IMR-90 (cell line): ENCODE measurements around the gene ZNF211. TPM values are rescaled to one million over a fixed set of nuclear protein-coding genes. Genes with fewer than 3 reads are reported as not detected.

ENCODE experiments used
- ATAC-seq: fragments of 200-7000 bp; cut with Tn5 transposase; 2 replicates; pipeline ENCODE4 v1.9.1; 2020; ENCODE audit warnings: low read depth, mild to moderate bottlenecking, moderate library complexity
- BruUV-seq: library from RNA; stranded (reverse); fragments of 400-500 nt; replicated peaks from 2 replicates; lab custom pipeline; 2021; lab: Mats Ljungman, UMichigan
- CTCF ChIA-PET: fragments of 300-600 bp; formaldehyde crosslinking; extraction: SDS; loops from one replicate; lab custom pipeline; 2021; ENCODE audit warnings: antibody characterized with exemption; lab: Yijun Ruan, JAX
- POLR2A ChIA-PET: fragments of 300-600 bp; sonication (Branson Sonifier 250); formaldehyde crosslinking; loops from one replicate; lab custom pipeline; 2022; ENCODE audit warnings: antibody characterized with exemption; ENCODE audit not compliant: unreplicated experiment; lab: Charles Lee
- DNase-seq: peaks from one replicate; pipeline ENCODE4 v3.0.0; 2013
- H2AFZ ChIP-seq: replicated peaks from 2 replicates; pipeline ENCODE3; 2013; ENCODE audit warnings: low read length, mild to moderate bottlenecking; ENCODE audit not compliant: poor library complexity
- H2AK5ac ChIP-seq: 2 replicates; pipeline ENCODE4 v1.6.1; 2013; ENCODE audit warnings: low read depth, low read length, inconsistent platforms
- H2AK9ac ChIP-seq: replicated peaks from 2 replicates; pipeline ENCODE3; 2013; ENCODE audit warnings: mild to moderate bottlenecking, low read depth, low read length, moderate library complexity; ENCODE audit not compliant: poor library complexity
- H2BK120ac ChIP-seq: 2 replicates; pipeline ENCODE4 v1.6.1; 2013; ENCODE audit warnings: low read depth, low read length, inconsistent platforms
- H2BK15ac ChIP-seq: 3 replicates; pipeline ENCODE4 v1.6.1; 2013; ENCODE audit warnings: low read depth, low read length, inconsistent platforms
- H2BK20ac ChIP-seq: 2 replicates; pipeline ENCODE4 v1.6.1; 2013; ENCODE audit warnings: low read depth, mild to moderate bottlenecking, inconsistent platforms, low read length, moderate library complexity
- H2BK5ac ChIP-seq: 2 replicates; pipeline ENCODE4 v1.6.1; 2013; ENCODE audit warnings: mild to moderate bottlenecking, low read depth, low read length, inconsistent platforms; ENCODE audit not compliant: poor library complexity, severe bottlenecking
- H3K14ac ChIP-seq: replicated peaks from 2 replicates; pipeline ENCODE4 v1.6.1; 2013; ENCODE audit warnings: low read depth, low read length, inconsistent platforms
- H3K18ac ChIP-seq: 2 replicates; pipeline ENCODE4 v1.6.1; 2013; ENCODE audit warnings: low read depth, low read length, control low read depth
- H3K23ac ChIP-seq: 2 replicates; pipeline ENCODE4 v1.6.1; 2013; ENCODE audit warnings: low read depth, low read length, inconsistent platforms
- H3K27ac ChIP-seq: 2 replicates; pipeline ENCODE4 v1.5.1; 2013; ENCODE audit warnings: mild to moderate bottlenecking, control low read depth, low read length; ENCODE audit not compliant: insufficient read depth
- H3K27me3 ChIP-seq: 2 replicates; pipeline ENCODE4 v1.6.1; 2013; ENCODE audit warnings: low read length; ENCODE audit not compliant: control insufficient read depth, insufficient read depth
- H3K36me3 ChIP-seq: 2 replicates; pipeline ENCODE4 v1.6.1; 2013; ENCODE audit warnings: low read length, mixed read lengths; ENCODE audit not compliant: control insufficient read depth, insufficient read depth
- H3K4ac ChIP-seq: 2 replicates; pipeline ENCODE4 v1.6.1; 2013; ENCODE audit warnings: low read depth, low read length, inconsistent platforms
- H3K4me1 ChIP-seq: 2 replicates; pipeline ENCODE4 v1.6.1; 2013; ENCODE audit warnings: low read length, mixed read lengths; ENCODE audit not compliant: control insufficient read depth, insufficient read depth
- H3K4me2 ChIP-seq: 2 replicates; pipeline ENCODE4 v1.6.1; 2013; ENCODE audit warnings: low read depth, mild to moderate bottlenecking, control low read depth, low read length, moderate library complexity
- H3K4me3 ChIP-seq: 2 replicates; pipeline ENCODE4 v1.5.1; 2013; ENCODE audit warnings: low read depth, mild to moderate bottlenecking, control low read depth, low read length, moderate library complexity; ENCODE audit not compliant: insufficient read depth
- H3K56ac ChIP-seq: 2 replicates; pipeline ENCODE4 v1.6.1; 2013; ENCODE audit warnings: low read length, inconsistent platforms; ENCODE audit not compliant: insufficient read depth; ENCODE audit errors: extremely low read depth
- H3K79me1 ChIP-seq, 2 experiments: 2 replicates each; pipeline ENCODE4 v1.6.1; 2013; ENCODE audit warnings: low read length in 2 of 2, inconsistent platforms in 1 of 2, low read depth in 1 of 2
- H3K9ac ChIP-seq: 2 replicates; pipeline ENCODE4 v1.6.1; 2013; ENCODE audit warnings: low read depth, low read length, control low read depth
- H3K9me1 ChIP-seq: 2 replicates; pipeline ENCODE4 v1.6.1; 2013; ENCODE audit warnings: low read length, inconsistent platforms; ENCODE audit not compliant: insufficient read depth
- H3K9me3 ChIP-seq: 2 replicates; pipeline ENCODE4 v1.6.1; 2013; ENCODE audit warnings: low read length; ENCODE audit not compliant: control insufficient read depth, insufficient read depth
- H4K20me1 ChIP-seq: 2 replicates; pipeline ENCODE4 v1.6.1; 2013; ENCODE audit warnings: low read length, inconsistent platforms; ENCODE audit not compliant: insufficient read depth
- H4K5ac ChIP-seq: 2 replicates; pipeline ENCODE4 v1.6.1; 2013; ENCODE audit warnings: mild to moderate bottlenecking, low read depth, low read length, control low read depth
- H4K8ac ChIP-seq, 2 experiments: 2 replicates each; pipeline ENCODE4 v1.6.1; 2013; ENCODE audit warnings: low read depth in 2 of 2, low read length in 2 of 2, control low read depth in 1 of 2, inconsistent platforms in 1 of 2
- H4K91ac ChIP-seq: 2 replicates; pipeline ENCODE4 v1.6.1; 2013; ENCODE audit warnings: low read depth, low read length, inconsistent platforms; ENCODE audit not compliant: insufficient read depth
- CEBPB ChIP-seq: IDR thresholded peaks from 2 replicates; pipeline ENCODE4 v1.6.1; 2012; ENCODE audit warnings: low read depth, low read length, improper control_type of control experiment
- MXI1 ChIP-seq: IDR thresholded peaks from 2 replicates; pipeline ENCODE4 v1.6.1; 2012; ENCODE audit warnings: low read depth, mild to moderate bottlenecking, low read length, moderate library complexity, borderline replicate concordance
- RAD21 ChIP-seq: IDR thresholded peaks from 2 replicates; pipeline ENCODE4 v1.6.1; 2012; ENCODE audit warnings: low read length, improper control_type of control experiment
- RCOR1 ChIP-seq: IDR thresholded peaks from 2 replicates; pipeline ENCODE4 v1.6.1; 2012; ENCODE audit warnings: mild to moderate bottlenecking, low read length, improper control_type of control experiment; ENCODE audit not compliant: insufficient replicate concordance
- WGBS, 2 experiments: methylation state at CpG; one replicate each; pipeline versions ENCODE4 v1.1.5 to v1.1.7; 2013; ENCODE audit warnings: missing lambda C conversion rate in 2 of 2; ENCODE audit not compliant: insufficient read length in 1 of 2; ENCODE audit errors: extremely low coverage in 2 of 2; 5-methylcytosine and 5-hydroxymethylcytosine counted together
- dilution Hi-C: fragments of 300-500 bp; cut with HindIII; formaldehyde crosslinking; loops from one replicate; pipeline ENCODE4 v1.14.3; 2018; ENCODE audit warnings: low sequenced_read_pairs; ENCODE audit not compliant: unreplicated experiment
- in situ Hi-C: fragments of 300-500 bp; cut with MboI; formaldehyde crosslinking; loops from 3 replicates; pipeline ENCODE4 v1.14.3; 2019; ENCODE audit warnings: low sequenced_read_pairs, inconsistent platforms, mixed read lengths
- intact Hi-C: fragments of 100-400 bp; cut with micrococcal nuclease; formaldehyde crosslinking; loops from 2 replicates; pipeline ENCODE4 v1.10.0; 2022
- polyA plus RNA-seq, 3 experiments: library from polyadenylated mRNA; depleted of rRNA; stranded (reverse); fragments of >200 nt; gene quantifications; 2 replicates each; pipeline ENCODE4 v1.2.3, GENCODE V29; 2012; ENCODE audit warnings: low replicate concordance in 1 of 3
- total RNA-seq: library from RNA; depleted of rRNA; stranded (reverse); fragments of >200 nt; gene quantifications from 2 replicates; pipeline ENCODE4 v1.2.3, GENCODE V29; 2012

ZNF211 gene
- total and polyA plus RNA-seq, 2 of the 4 experiments (the other 2 are of a cell fraction), result 8.7 to 13.1 TPM

- no peak for TF ChIP-seq RAD21
Measured at GRCh38 chr19:57615346-57615745, 17.6 kb upstream of the ZNF211 start (continued).

GRCh38 chr19:57620673-57621348 lies 12.2 kb upstream of the ZNF211 start:
- no peak overlapping the region for H3K4ac ChIP-seq
- H3K79me1 ChIP-seq, result peaks cover 48 to 62% of the 10 kb centered on the region in 2 experiments
- no peak for ATAC-seq
- H2BK5ac ChIP-seq, result no peak overlapping the region
- BruUV-seq, result no TSS peak
- POLR2A ChIA-PET, result no interaction called here
- H3K9me1 ChIP-seq, result no peaks in the 10 kb centered on the region
- no peak overlapping the region for H3K4me2 ChIP-seq
- H2BK120ac ChIP-seq, result no peak overlapping the region
- H3K4me3 ChIP-seq, result no peak overlapping the region
- in situ Hi-C loops (no loop called here), intact Hi-C loops (no loop called here), dilution Hi-C loops (no loop called here)
- H3K27me3 ChIP-seq, result no peaks in the 10 kb centered on the region
- WGBS, 2 experiments, result 100% methylated on average over 1 of the region's 10 CpGs; no CpG with 5 or more reads in 1 of the 2 experiments
- no peak overlapping the region for H4K91ac ChIP-seq
- H3K36me3 ChIP-seq, result peaks cover 77% of the 10 kb centered on the region
- H3K4me1 ChIP-seq, result no peaks in the 10 kb centered on the region
- H2AFZ ChIP-seq, result no peak overlapping the region
- peaks cover 86% of the 10 kb centered on the region for H3K9me3 ChIP-seq
- no peak overlapping the region for H3K27ac ChIP-seq
- no peaks in the 10 kb centered on the region for H4K20me1 ChIP-seq
- H2BK15ac ChIP-seq, result no peak overlapping the region
- H3K56ac ChIP-seq, result no peak overlapping the region
- no peak overlapping the region for H4K5ac ChIP-seq
- no peak overlapping the region for H2BK20ac ChIP-seq
- no peak overlapping the region for H3K14ac ChIP-seq
- CTCF ChIA-PET, result no interaction called here
- H3K18ac ChIP-seq, result no peak overlapping the region
- no peak overlapping the region for H2AK9ac ChIP-seq
- TF ChIP-seq CEBPB, result no peak
- no peak for TF ChIP-seq MXI1
- peak; percentile 11 for TF ChIP-seq RCOR1
- no peak overlapping the region for H4K8ac ChIP-seq
- peak; percentile 15 for DNase-seq
- no peak overlapping the region for H3K9ac ChIP-seq
- no peak overlapping the region for H3K23ac ChIP-seq
- no peak overlapping the region for H2AK5ac ChIP-seq
